ENCODE measurements around the gene GDI1.

DNA sequence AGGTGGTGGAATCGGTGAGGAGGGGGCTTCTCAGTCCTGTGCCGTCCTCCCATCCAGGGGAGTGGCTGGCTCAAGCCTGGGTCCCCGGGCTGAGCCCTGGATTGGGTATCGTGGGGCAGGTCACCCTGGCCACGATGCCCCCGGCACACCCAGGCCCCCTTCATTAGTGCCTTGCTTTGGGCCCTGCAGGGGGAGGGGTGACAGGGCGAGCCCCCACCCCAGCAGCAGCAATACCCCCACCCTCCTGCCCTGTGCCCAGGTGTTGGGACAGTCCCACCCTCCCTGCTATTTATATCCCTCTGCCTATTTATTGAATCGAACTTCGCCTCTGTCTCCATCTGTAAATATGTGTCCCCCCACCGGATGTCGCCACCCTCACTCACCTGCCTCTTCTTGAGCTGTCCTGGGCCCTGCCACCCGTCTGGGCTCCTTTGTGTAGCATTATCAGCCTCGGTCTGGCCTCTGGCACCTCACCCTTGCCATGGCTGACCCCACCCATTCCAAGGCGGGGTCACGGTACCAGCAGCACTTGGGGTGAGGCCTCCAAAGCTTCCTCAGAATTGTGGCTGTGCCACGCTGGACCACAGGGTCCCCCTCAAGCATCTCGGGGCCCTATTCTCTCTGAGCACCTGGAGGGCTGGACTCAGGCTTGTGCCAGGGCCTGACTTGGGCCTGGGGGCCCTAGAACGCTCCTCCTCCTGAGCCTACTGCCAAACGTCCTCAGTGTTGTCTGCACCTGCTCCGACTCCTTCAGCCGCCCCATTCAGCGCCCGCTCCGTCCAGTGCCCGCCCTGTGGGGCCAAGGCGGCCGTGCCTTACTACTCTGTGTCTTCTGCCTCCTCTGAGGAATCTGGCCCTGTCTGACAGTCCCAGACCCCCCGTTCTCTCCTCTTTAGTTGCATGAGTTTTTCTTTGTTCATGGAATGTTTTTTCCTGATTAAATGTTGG lies 36.0 kb downstream of the GDI1 start:
- TF ChIP-seq EZH2 (IDR thresholded peaks at IDR 0.05): no peak
- no peak for TF ChIP-seq POLR2AphosphoS5 (IDR thresholded peaks at IDR 0.05; ENCODE audit: borderline replicate concordance, low read depth, low read length)

Data from SK-N-MC (cell line).